H1 (cell line): ENCODE data around the gene PPIB. TPM values are rescaled to one million over a fixed set of nuclear protein-coding genes. Genes with fewer than 3 reads are reported as not detected.

Experiments
- CTCF ChIA-PET: fragments of 300-600 bp; sonication (Branson Sonifier 250); formaldehyde crosslinking; loops from one replicate; lab custom pipeline; 2021; ENCODE audit not compliant: partially characterized antibody; lab: Charles Lee
- POLR2A ChIA-PET: fragments of 300-600 bp; sonication (Branson Sonifier 250); formaldehyde crosslinking; loops from one replicate; lab custom pipeline; 2021; ENCODE audit warnings: inconsistent platforms; ENCODE audit not compliant: partially characterized antibody; lab: Charles Lee
- DNase-seq, 2 experiments: peaks; one replicate each; pipeline versions ENCODE4 v3.0.0 to v3.0.0-alpha.2; 2010 to 2022; ENCODE audit warnings: low spot score in 2 of 2, low read depth in 1 of 2, mixed read lengths in 1 of 2
- FAIRE-seq: peaks from 2 replicates; lab custom pipeline; 2011; peaks lifted over from hg19 to GRCh38; lab: Jason Lieb, UNC
- H2AFZ ChIP-seq: 2 replicates; pipeline ENCODE4 v1.8.1; 2012; ENCODE audit warnings: low read length, inconsistent platforms
- H2AK5ac ChIP-seq: 2 replicates; pipeline ENCODE4 v1.6.1; 2013; ENCODE audit warnings: low read depth, low read length
- H2BK120ac ChIP-seq: replicated peaks from 2 replicates; pipeline ENCODE3; 2013; ENCODE audit warnings: low read depth, low read length, inconsistent platforms
- H2BK12ac ChIP-seq: 2 replicates; pipeline ENCODE4 v1.6.1; 2013; ENCODE audit warnings: low read depth, low read length
- H2BK15ac ChIP-seq: 2 replicates; pipeline ENCODE4 v1.6.1; 2013; ENCODE audit warnings: low read length
- H2BK20ac ChIP-seq: 2 replicates; pipeline ENCODE4 v1.6.1; 2013; ENCODE audit warnings: low read length
- H2BK5ac ChIP-seq: 2 replicates; pipeline ENCODE4 v1.6.1; 2013; ENCODE audit warnings: low read depth, low read length
- H3K14ac ChIP-seq: 2 replicates; pipeline ENCODE4 v1.6.1; 2013; ENCODE audit warnings: inconsistent platforms; ENCODE audit not compliant: insufficient read length
- H3K18ac ChIP-seq: 2 replicates; pipeline ENCODE4 v1.6.1; 2013; ENCODE audit warnings: low read length; ENCODE audit errors: extremely low read depth
- H3K23ac ChIP-seq: 2 replicates; pipeline ENCODE4 v1.6.1; 2013; ENCODE audit warnings: inconsistent platforms; ENCODE audit not compliant: insufficient read length
- H3K23me2 ChIP-seq: 2 replicates; pipeline ENCODE4 v1.6.1; 2013; ENCODE audit warnings: low read depth, low read length
- H3K27ac ChIP-seq: 2 replicates; pipeline ENCODE4 v1.6.1; 2011; ENCODE audit warnings: low read depth, low read length, inconsistent platforms
- H3K27me3 ChIP-seq, 4 experiments: replicated peaks in 1 of 4; 1 replicate in 1 of 4; 2 replicates in 3 of 4; pipeline versions ENCODE4 v1.6.1 to v1.8.1; 2011 to 2013; ENCODE audit warnings: low read length in 3 of 4, mild to moderate bottlenecking in 3 of 4, inconsistent platforms in 2 of 4, mixed read lengths in 2 of 4, moderate library complexity in 1 of 4; ENCODE audit not compliant: control insufficient read depth in 3 of 4, insufficient read depth in 3 of 4; ENCODE audit errors: extremely low read depth in 1 of 4
- H3K36me3 ChIP-seq, 4 experiments: 2 replicates each; pipeline versions ENCODE4 v1.6.1 to v1.8.1; 2011 to 2013; ENCODE audit warnings: mild to moderate bottlenecking in 4 of 4, low read length in 3 of 4, moderate library complexity in 2 of 4, control low read depth in 1 of 4, inconsistent platforms in 1 of 4; ENCODE audit not compliant: insufficient read depth in 4 of 4, control insufficient read depth in 2 of 4
- H3K4ac ChIP-seq: replicated peaks from 2 replicates; pipeline ENCODE3; 2013; ENCODE audit warnings: low read length, low read depth, mixed read lengths, inconsistent platforms; ENCODE audit not compliant: insufficient read length
- H3K4me1 ChIP-seq, 4 experiments: replicated peaks in 1 of 4; 1 replicate in 1 of 4; 2 replicates in 3 of 4; pipeline versions ENCODE4 v1.6.1 to v1.8.1; 2011 to 2013; ENCODE audit warnings: low read length in 3 of 4, inconsistent platforms in 2 of 4, mixed read lengths in 1 of 4; ENCODE audit not compliant: insufficient read depth in 4 of 4, control insufficient read depth in 3 of 4
- H3K4me2 ChIP-seq, 2 experiments: 2 replicates each; pipeline versions ENCODE4 v1.6.1 to v1.8.1; 2011 to 2013; ENCODE audit warnings: low read depth in 2 of 2, low read length in 2 of 2, control low read depth in 1 of 2, inconsistent platforms in 1 of 2, mild to moderate bottlenecking in 1 of 2; ENCODE audit not compliant: insufficient read depth in 1 of 2
- H3K4me3 ChIP-seq, 4 experiments: fragments of 200-600, 300-600 bp in 1 of 4; sonication (generic), shearing (Covaris generic), sonication (Bioruptor Twin) in 1 of 4; 2 replicates each; pipeline versions ENCODE4 v1.5.1 to v1.8.1; 2011 to 2016; ENCODE audit warnings: low read length in 4 of 4, low read depth in 3 of 4, control low read depth in 2 of 4, inconsistent platforms in 2 of 4, mild to moderate bottlenecking in 2 of 4, mixed read lengths in 1 of 4, moderate library complexity in 1 of 4; ENCODE audit not compliant: insufficient read depth in 2 of 4; ENCODE audit errors: extremely low read depth in 1 of 4
- H3K56ac ChIP-seq: replicated peaks from 2 replicates; pipeline ENCODE3; 2013; ENCODE audit warnings: low read depth, mild to moderate bottlenecking, mixed read lengths, low read length, inconsistent platforms; ENCODE audit not compliant: insufficient read length
- H3K79me1 ChIP-seq: 2 replicates; pipeline ENCODE4 v1.6.1; 2013; ENCODE audit warnings: low read depth, low read length, control low read depth
- H3K79me2 ChIP-seq, 2 experiments: 2 replicates each; pipeline versions ENCODE4 v1.6.1 to v1.8.1; 2012 to 2013; ENCODE audit warnings: low read length in 2 of 2, mild to moderate bottlenecking in 2 of 2, inconsistent platforms in 1 of 2; ENCODE audit not compliant: insufficient read depth in 2 of 2, control insufficient read depth in 1 of 2
- H3K9ac ChIP-seq, 4 experiments: replicated peaks in 1 of 4; 1 replicate in 1 of 4; 2 replicates in 3 of 4; pipeline versions ENCODE4 v1.6.1 to v1.8.1; 2011 to 2013; ENCODE audit warnings: low read depth in 3 of 4, low read length in 3 of 4, control low read depth in 2 of 4, mild to moderate bottlenecking in 2 of 4, moderate library complexity in 2 of 4, inconsistent platforms in 1 of 4; ENCODE audit errors: extremely low read depth in 1 of 4
- H3K9me3 ChIP-seq, 2 experiments: 2 replicates each; pipeline versions ENCODE4 v1.6.1 to v1.8.1; 2012 to 2013; ENCODE audit warnings: mild to moderate bottlenecking in 2 of 2, moderate library complexity in 2 of 2, control low read depth in 1 of 2, inconsistent platforms in 1 of 2, low read depth in 1 of 2, low read length in 1 of 2, mixed read lengths in 1 of 2; ENCODE audit not compliant: insufficient read depth in 2 of 2
- H4K20me1 ChIP-seq, 2 experiments: replicated peaks in 1 of 2; 2 replicates each; pipeline versions ENCODE3 to v1.8.1; 2011 to 2013; ENCODE audit warnings: inconsistent platforms in 2 of 2, low read length in 2 of 2, mild to moderate bottlenecking in 1 of 2; ENCODE audit not compliant: insufficient read depth in 2 of 2, control insufficient read depth in 1 of 2
- H4K5ac ChIP-seq: 2 replicates; pipeline ENCODE4 v1.6.1; 2013; ENCODE audit warnings: low read length, low read depth, mixed read lengths, inconsistent platforms; ENCODE audit not compliant: insufficient read length
- H4K8ac ChIP-seq: 2 replicates; pipeline ENCODE4 v1.8.0; 2013; ENCODE audit warnings: mild to moderate bottlenecking, moderate library complexity, low read length, inconsistent platforms; ENCODE audit not compliant: insufficient read depth; ENCODE audit errors: extremely low read depth
- H4K91ac ChIP-seq: replicated peaks from 2 replicates; pipeline ENCODE3; 2013; ENCODE audit warnings: low read length, mixed read lengths, inconsistent platforms; ENCODE audit not compliant: insufficient read length
- CEBPB ChIP-seq: IDR thresholded peaks from 2 replicates; pipeline ENCODE4 v1.6.1; 2012; ENCODE audit warnings: low read depth, low read length
- CHD1 ChIP-seq: IDR thresholded peaks from 2 replicates; pipeline ENCODE4 v1.6.1; 2012; ENCODE audit warnings: low read depth, low read length, improper control_type of control experiment
- CTBP2 ChIP-seq: IDR thresholded peaks from 2 replicates; pipeline ENCODE4 v1.7.0; 2011; ENCODE audit warnings: borderline replicate concordance, mild to moderate bottlenecking, moderate library complexity, mixed read lengths, low read length; ENCODE audit not compliant: insufficient read depth, insufficient read length
- EP300 ChIP-seq, 2 experiments: IDR thresholded peaks; 1 replicate in 1 of 2; 2 replicates in 1 of 2; pipeline ENCODE4 v1.6.1; 2011 to 2012; ENCODE audit warnings: low read depth in 2 of 2, low read length in 2 of 2, mild to moderate bottlenecking in 2 of 2, borderline replicate concordance in 1 of 2, inconsistent platforms in 1 of 2, moderate library complexity in 1 of 2
- KDM1A ChIP-seq: fragments of 200-600, 300-600 bp; sonication (generic); IDR thresholded peaks from 2 replicates; pipeline ENCODE4 v1.7.1; 2016; ENCODE audit warnings: mild to moderate bottlenecking, low read length, borderline replicate concordance
- POLR2A ChIP-seq, 2 experiments: IDR thresholded peaks; 1 replicate in 1 of 2; 2 replicates in 1 of 2; pipeline ENCODE4 v1.6.1; 2011; ENCODE audit warnings: low read depth in 2 of 2, low read length in 2 of 2, mild to moderate bottlenecking in 2 of 2; ENCODE audit errors: control extremely low read depth in 1 of 2
- SIRT6 ChIP-seq: IDR thresholded peaks from one replicate; pipeline ENCODE4 v1.7.1; 2012; ENCODE audit warnings: low read length, inconsistent platforms
- SIX5 ChIP-seq: IDR thresholded peaks from 2 replicates; pipeline ENCODE4 v1.6.1; 2011; ENCODE audit warnings: mild to moderate bottlenecking, low read depth, low read length
- SP4 ChIP-seq: IDR thresholded peaks from 2 replicates; pipeline ENCODE4 v1.6.1; 2012; ENCODE audit warnings: low read length, inconsistent platforms
- TAF1 ChIP-seq: IDR thresholded peaks from 2 replicates; pipeline ENCODE4 v1.6.1; 2011; ENCODE audit warnings: mild to moderate bottlenecking, low read depth, low read length
- TEAD4 ChIP-seq: IDR thresholded peaks from 2 replicates; pipeline ENCODE4 v1.6.1; 2012; ENCODE audit warnings: low read depth, low read length, inconsistent platforms, mixed read lengths
- WGBS, 2 experiments: shearing (Covaris generic) in 1 of 2; methylation state at CpG; one replicate each; pipeline versions ENCODE4 v1.1.6 to v1.1.7; 2013 to 2015; ENCODE audit warnings: low lambda C conversion rate in 2 of 2, mixed read lengths in 2 of 2, inconsistent platforms in 1 of 2, low coverage in 1 of 2, missing lambda C conversion rate in 1 of 2; ENCODE audit not compliant: insufficient replicate concordance in 2 of 2, insufficient coverage in 1 of 2, insufficient read length in 1 of 2; ENCODE audit errors: extremely low coverage in 1 of 2, missing lambda C conversion rate in 1 of 2; 5-methylcytosine and 5-hydroxymethylcytosine counted together
- polyA plus RNA-seq, 7 experiments: library from polyadenylated mRNA; depleted of rRNA in 3 of 7; stranded (reverse) in 5 of 7; unstranded in 2 of 7; fragments of >200 nt in 5 of 7; fragments of 200-250 nt in 2 of 7; gene quantifications; 1 replicate in 5 of 7; 2 replicates in 1 of 7; 4 replicates in 1 of 7; pipeline versions ENCODE4 v1.2.1 to v1.2.3, GENCODE V29; 2011 to 2013; ENCODE audit warnings: missing spikeins in 2 of 7, mixed read lengths in 2 of 7
- total RNA-seq: library from RNA; stranded (reverse); fragmentation: NEBNext Ultra II Directional; extraction: Animal tissue kit (Norgen Biotek cat#: 25700); gene quantifications from 2 replicates; pipeline ENCODE4 v1.2.1, GENCODE V29; 2021

The PPIB gene
- total and polyA plus RNA-seq, 2 of the 8 experiments (the other 6 are each of a cell fraction or from before 2014, with no cell fraction given), result 558 to 579 TPM

- H3K4me3 ChIP-seq, result no peak overlapping the region
- H3K4me1 ChIP-seq, result peaks cover 0 to 6% (median 2%) of the 10 kb centered on the region in 4 experiments; a peak in 1 of 7 replicates
- H3K4me2 ChIP-seq, result no peak overlapping the region
- H3K27me3 ChIP-seq, result no peaks in the 10 kb centered on the region
- H4K20me1 ChIP-seq, result peaks cover 0 to 3% of the 10 kb centered on the region in 2 experiments
- no peak overlapping the region for H2BK120ac ChIP-seq
- no peak overlapping the region for H3K27ac ChIP-seq
- H4K8ac ChIP-seq, result peak overlapping the region; percentile 57; the same call in 1 of the 2 replicates
- H2AFZ ChIP-seq, result no peak overlapping the region
- no peak overlapping the region for H2BK15ac ChIP-seq
- H3K23me2 ChIP-seq, result no peaks in the 10 kb centered on the region
- no peak overlapping the region for H2BK20ac ChIP-seq
- H2AK5ac ChIP-seq, result no peak overlapping the region
- H3K4ac ChIP-seq, result no peak overlapping the region
- H3K9me3 ChIP-seq, result no peaks in the 10 kb centered on the region
- H3K14ac ChIP-seq, result no peak overlapping the region
- H2BK5ac ChIP-seq, result no peak overlapping the region; the same call in 1 of the 2 replicates
- WGBS, 2 experiments, result 93% methylated on average over 4 of the region's 4 CpGs; no CpG with 5 or more reads in 1 of the 2 experiments
- no peaks in the 10 kb centered on the region for H3K79me2 ChIP-seq
- H3K56ac ChIP-seq, result no peak overlapping the region
- H3K23ac ChIP-seq, result no peak overlapping the region
- FAIRE-seq (no peak), DNase-seq (no peak)
- POLR2A ChIA-PET, result interaction anchor here (0.6 to 1.1 kb wide), 4 partner anchors 15 to 886 kb away, joined by 3 to 5 read pairs (median 4); no protein-coding TSS in a partner anchor
- H3K79me1 ChIP-seq, result no peaks in the 10 kb centered on the region
- H3K9ac ChIP-seq, result no peak overlapping the region
- CTCF ChIA-PET, result interaction anchor here (0.6 to 2.1 kb wide), 4 partner anchors 8 to 15 kb away, joined by 3 to 7 read pairs (median 4); no protein-coding TSS in a partner anchor
- no peak overlapping the region for H3K18ac ChIP-seq
- no peak overlapping the region for H2BK12ac ChIP-seq
- H4K5ac ChIP-seq, result no peak overlapping the region
- no peak overlapping the region for H4K91ac ChIP-seq
- H3K36me3 ChIP-seq, result peaks cover 8 to 20% (median 13%) of the 10 kb centered on the region in 4 experiments; a peak in 5 of 8 replicates
- TF ChIP-seq CTBP2, result no peak
- TF ChIP-seq POLR2A (IDR thresholded peaks at IDR 0.05; ENCODE audit: control extremely low read depth in 1 of 2, low read depth in 2 of 2, low read length in 2 of 2), result no peak
- no peak for TF ChIP-seq SIRT6
- no peak for TF ChIP-seq CEBPB
- no peak for TF ChIP-seq CHD1
- TF ChIP-seq SP4, result no peak
- no peak for TF ChIP-seq TEAD4
- no peak for TF ChIP-seq EP300 (IDR thresholded peaks at IDR 0.05; ENCODE audit: borderline replicate concordance in 1 of 2, low read depth in 2 of 2, low read length in 2 of 2)
- no peak for TF ChIP-seq KDM1A
- TF ChIP-seq TAF1, result no peak
- no peak for TF ChIP-seq SIX5
These were observed 24.4 kb downstream of the PPIB start for GRCh38 chr15:64138331-64138941.
